ENCODE measurements around the gene L3MBTL3. TPM values are rescaled to one million over a fixed set of nuclear protein-coding genes. Genes with fewer than 3 reads are reported as not detected.
"Not testable (repeated sequence)": the region's sequence is repeated elsewhere in the genome, so short reads cannot be mapped to it uniquely, and the experiment has no call there.

The L3MBTL3 gene
- total RNA-seq, 2 experiments from 2014 or later, result 15.4 to 25.6 TPM

DNA sequence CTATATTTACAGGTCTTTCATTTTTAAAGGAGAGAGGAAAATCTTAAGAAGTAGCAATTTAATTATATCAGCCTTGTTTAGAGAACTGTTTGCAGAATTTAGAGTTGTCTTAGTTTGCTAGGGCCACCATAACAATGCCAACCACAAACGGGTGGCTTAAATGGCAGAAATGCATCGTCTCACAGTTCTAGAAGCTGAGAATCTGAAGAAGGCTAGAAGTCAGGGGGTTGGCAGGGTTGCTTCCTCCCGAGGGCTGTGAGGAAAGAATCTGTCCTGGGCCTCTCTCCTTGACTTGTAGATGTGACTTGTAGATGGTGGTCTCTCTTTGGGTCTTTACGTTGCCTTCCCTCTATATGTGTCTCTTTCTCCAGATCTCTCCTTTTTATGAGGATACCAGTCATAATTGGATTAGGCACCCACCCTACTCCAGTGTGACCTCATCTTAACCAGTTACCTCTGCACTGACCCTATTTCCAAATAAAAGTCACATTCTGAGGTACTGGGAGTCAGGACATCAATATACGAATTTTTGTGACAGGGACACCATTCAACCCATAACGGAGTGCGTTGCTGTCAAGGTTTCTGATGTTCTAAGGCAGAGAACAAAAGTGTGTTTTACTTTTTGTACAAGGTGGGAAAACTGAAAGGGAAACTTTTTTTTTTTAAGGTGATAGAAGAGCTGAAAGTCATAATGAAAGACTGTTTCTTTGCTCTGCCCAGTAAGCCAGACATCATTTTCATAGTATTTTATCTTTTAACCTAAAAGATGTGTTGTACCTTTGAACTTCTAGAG lies 119.9 kb downstream of the L3MBTL3 start:
- Mint-ChIP-seq H3K4me1 (peaks cover 60% of the 10 kb centered on the region), H3K4me3 (peak overlapping the region; percentile 67), H3K27me3 (no peaks in the 10 kb centered on the region), H3K27ac (peak overlapping the region; percentile 90), H3K9me3 (ENCODE audit: low read depth) (peaks cover 6% of the 10 kb centered on the region), H3K36me3 (peaks cover 68% of the 10 kb centered on the region)
- DNase-seq (peak; percentile 50), ATAC-seq (peak; percentile 69)
- CTCF ChIA-PET, result interaction anchor here (1.0 to 1.6 kb wide), 3 partner anchors 11 to 144 kb away, joined by 3 to 6 read pairs (median 3); no protein-coding TSS in a partner anchor

DNA sequence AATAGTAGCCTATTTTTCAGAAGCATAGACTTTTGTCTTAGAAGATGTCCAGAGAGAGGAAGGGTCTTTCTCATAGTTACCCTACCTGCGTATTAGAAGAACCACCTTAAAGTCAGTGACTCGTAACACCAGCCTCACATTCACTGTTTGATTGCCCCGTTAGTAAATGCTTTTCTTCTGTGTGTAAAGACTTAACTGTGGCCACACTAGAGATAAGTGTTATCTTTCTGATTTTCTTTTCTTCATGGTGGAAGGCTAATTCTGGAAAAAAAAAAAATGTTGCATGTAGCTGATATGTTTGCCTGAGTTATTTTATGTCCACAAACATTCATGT lies 120.5 kb downstream of the L3MBTL3 start:
- DNase-seq (no peak), ATAC-seq (no peak)
- Mint-ChIP-seq H3K36me3 (peaks cover 72% of the 10 kb centered on the region), H3K27me3 (no peaks in the 10 kb centered on the region), H3K4me3 (peak overlapping the region; percentile 67), H3K4me1 (peaks cover 55% of the 10 kb centered on the region), H3K9me3 (ENCODE audit: low read depth) (peaks cover 6% of the 10 kb centered on the region), H3K27ac (peak overlapping the region; percentile 90)
- CTCF ChIA-PET, result interaction anchor here (0.6 to 1.6 kb wide), 3 partner anchors 10 to 143 kb away, joined by 3 to 6 read pairs (median 3); no protein-coding TSS in a partner anchor

DNA sequence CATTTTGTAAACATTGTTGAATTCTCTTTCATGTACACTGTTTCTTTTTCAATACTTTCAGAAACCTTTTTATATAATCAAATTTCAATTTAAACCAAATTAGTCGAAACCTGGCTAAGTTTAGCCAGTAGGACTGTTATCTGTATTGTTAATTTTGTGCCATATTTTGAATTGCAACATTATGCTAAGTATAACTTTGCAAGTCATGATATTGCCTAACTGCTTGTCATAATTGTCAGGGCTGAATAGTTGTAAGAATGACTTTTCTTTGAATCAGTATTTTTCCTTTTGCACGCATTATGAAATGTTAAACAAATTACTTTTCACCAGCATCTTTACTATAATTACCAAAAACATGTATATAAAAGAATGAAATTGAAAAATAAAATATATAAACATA lies 121.7 kb downstream of the L3MBTL3 start:
- Mint-ChIP-seq H3K36me3 (peaks cover 72% of the 10 kb centered on the region), H3K4me1 (peaks cover 47% of the 10 kb centered on the region), H3K27ac (no peak overlapping the region)

DNA sequence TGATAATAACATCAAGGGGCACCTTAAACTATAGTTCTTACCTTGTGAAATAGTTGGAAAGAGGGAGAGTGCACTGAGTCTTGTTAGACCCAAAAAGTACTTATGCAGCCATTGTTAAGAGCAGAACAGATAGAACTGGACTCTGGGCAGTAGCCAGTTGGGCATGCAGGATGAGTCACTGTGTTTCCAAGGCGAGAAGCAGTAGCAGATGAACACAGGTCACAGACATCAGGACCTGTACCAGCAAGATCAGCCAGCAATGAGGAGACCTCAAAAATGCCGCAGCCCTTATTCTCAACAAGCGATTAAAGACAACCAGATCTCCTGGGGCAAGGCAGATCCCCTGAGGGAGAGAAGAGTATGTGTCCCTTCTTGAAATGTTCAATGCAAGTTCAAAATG lies 125.3 kb downstream of the L3MBTL3 start:
- H3K27me3 Mint-ChIP-seq, result no peaks in the 10 kb centered on the region
- ATAC-seq (no peak), DNase-seq (no peak)
- CTCF ChIA-PET, result no interaction called here
- H3K27ac Mint-ChIP-seq, result no peak overlapping the region
- peaks cover 16% of the 10 kb centered on the region for H3K4me1 Mint-ChIP-seq
- no peak overlapping the region for H3K4me3 Mint-ChIP-seq
- H3K36me3 Mint-ChIP-seq, result peaks cover 68% of the 10 kb centered on the region
- H3K9me3 Mint-ChIP-seq (ENCODE audit: low read depth), result no peaks in the 10 kb centered on the region

More for the DNA sequence above, 121.7 kb downstream of the L3MBTL3 start:
- no peaks in the 10 kb centered on the region for H3K27me3 Mint-ChIP-seq
- H3K9me3 Mint-ChIP-seq (ENCODE audit: low read depth), result peaks cover 6% of the 10 kb centered on the region
- CTCF ChIA-PET, result interaction anchor here (1.6 kb wide), 2 partner anchors 9 to 85 kb away, joined by 3 to 6 read pairs; no protein-coding TSS in a partner anchor
- no peak for DNase-seq
- no peak overlapping the region for H3K4me3 Mint-ChIP-seq
- no peak for ATAC-seq

DNA sequence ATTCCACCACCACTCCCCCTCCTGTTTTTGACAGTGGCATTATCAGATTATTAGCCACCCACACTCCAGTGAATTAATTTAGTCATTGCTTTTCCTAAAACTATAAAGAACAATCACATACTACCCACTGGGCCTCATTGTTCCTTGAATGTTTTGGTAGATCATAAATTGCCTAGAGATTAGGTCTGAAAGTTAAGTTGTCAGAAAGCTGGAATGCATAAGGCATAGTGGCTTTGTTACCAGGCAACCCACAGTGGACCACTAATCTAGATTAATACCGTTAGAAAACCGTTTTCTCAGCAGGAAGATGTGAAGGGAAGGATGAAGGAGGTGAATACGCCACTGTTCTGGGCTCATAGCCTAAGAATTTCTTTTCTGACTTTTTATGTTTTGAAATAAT lies 128.7 kb downstream of the L3MBTL3 start:
- no peak overlapping the region for H3K4me3 Mint-ChIP-seq
- DNase-seq, result no peak
- H3K27ac Mint-ChIP-seq, result no peak overlapping the region
- ATAC-seq, result no peak
- CTCF ChIA-PET, result no interaction called here
- peaks cover 3% of the 10 kb centered on the region for H3K9me3 Mint-ChIP-seq (ENCODE audit: low read depth)
- peaks cover 5% of the 10 kb centered on the region for H3K4me1 Mint-ChIP-seq
- peaks cover 72% of the 10 kb centered on the region for H3K36me3 Mint-ChIP-seq
- H3K27me3 Mint-ChIP-seq, result no peaks in the 10 kb centered on the region

DNA sequence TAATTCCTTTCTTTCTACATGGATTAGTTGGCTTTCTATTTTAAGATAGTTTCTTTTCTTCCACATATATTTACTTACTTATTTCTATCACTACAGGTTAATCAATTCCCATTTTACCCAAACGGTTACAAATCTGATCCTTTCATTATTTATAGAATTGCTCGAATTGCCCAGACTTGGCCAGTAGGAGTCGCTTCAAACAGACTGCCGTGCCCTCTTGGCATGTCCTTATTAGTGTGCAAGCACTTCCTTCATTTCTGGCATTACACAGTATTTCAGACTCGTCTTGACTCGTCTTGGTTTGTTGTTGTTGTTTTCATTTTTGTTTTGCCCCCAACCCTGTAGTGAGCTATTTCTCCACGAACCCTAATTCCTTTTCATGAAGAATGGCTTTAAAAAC lies 129.8 kb downstream of the L3MBTL3 start:
- CTCF ChIA-PET, result interaction anchor here (1.8 kb wide), 1 partner anchor 9 kb away, joined by 6 read pairs; no protein-coding TSS in a partner anchor
- H3K4me3 Mint-ChIP-seq, result no peak overlapping the region
- peaks cover 3% of the 10 kb centered on the region for H3K9me3 Mint-ChIP-seq (ENCODE audit: low read depth)
- ATAC-seq (no peak), DNase-seq (no peak)
- H3K27ac Mint-ChIP-seq, result no peak overlapping the region
- no peaks in the 10 kb centered on the region for H3K27me3 Mint-ChIP-seq
- H3K36me3 Mint-ChIP-seq, result peaks cover 63% of the 10 kb centered on the region
- peaks cover 2% of the 10 kb centered on the region for H3K4me1 Mint-ChIP-seq

DNA sequence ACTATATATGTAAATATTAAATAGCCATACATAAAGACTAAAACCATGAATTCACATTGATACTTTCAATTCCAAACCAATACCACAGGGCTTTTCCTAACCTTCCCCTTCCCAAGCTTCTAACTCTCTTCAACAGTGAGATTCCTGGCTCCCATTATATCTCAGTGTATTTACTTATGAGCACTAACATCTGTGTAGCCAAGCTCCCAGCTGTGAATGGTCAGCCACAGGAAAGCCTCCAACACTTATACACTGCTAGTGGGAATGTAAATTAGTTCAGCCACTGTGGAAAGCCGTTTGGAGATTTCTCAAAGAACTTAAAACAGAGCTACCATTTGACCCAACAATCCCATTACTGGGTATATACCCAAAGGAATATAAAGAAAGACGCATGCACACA lies 130.6 kb downstream of the L3MBTL3 start:
- H3K9me3 Mint-ChIP-seq (ENCODE audit: low read depth); H3K27me3 Mint-ChIP-seq; H3K4me3 Mint-ChIP-seq; ATAC-seq; DNase-seq; H3K27ac Mint-ChIP-seq; H3K4me1 Mint-ChIP-seq: not testable (repeated sequence)
- peaks cover 57% of the 10 kb centered on the region for H3K36me3 Mint-ChIP-seq
- CTCF ChIA-PET, result interaction anchor here (1.8 kb wide), 1 partner anchor 10 kb away, joined by 6 read pairs; no protein-coding TSS in a partner anchor

DNA sequence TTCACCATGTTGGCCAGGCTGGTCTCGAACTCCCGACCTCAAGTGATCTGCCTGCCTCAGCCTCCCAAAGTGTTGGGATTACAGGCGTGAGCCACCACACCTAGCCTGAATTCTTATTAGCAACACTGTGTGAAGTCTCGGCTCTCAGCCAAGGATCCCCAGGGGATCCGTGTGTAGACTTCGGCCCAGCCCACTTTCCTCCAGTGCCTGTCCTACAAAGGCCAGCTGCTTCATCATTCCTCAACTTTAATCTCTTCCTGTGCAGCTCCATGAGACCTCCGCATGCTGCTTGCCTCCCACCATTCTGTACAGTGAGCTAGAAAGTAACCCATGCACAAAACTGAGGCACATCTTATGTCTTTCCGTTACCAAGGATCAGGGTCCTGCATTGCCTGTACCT lies 132.5 kb downstream of the L3MBTL3 start:
- no peak overlapping the region for H3K27ac Mint-ChIP-seq
- no peak overlapping the region for H3K4me3 Mint-ChIP-seq
- CTCF ChIA-PET, result interaction anchor here (2.1 kb wide), 1 partner anchor 9 kb away, joined by 6 read pairs; no protein-coding TSS in a partner anchor
- peaks cover 2% of the 10 kb centered on the region for H3K4me1 Mint-ChIP-seq
- ATAC-seq, result no peak
- H3K9me3 Mint-ChIP-seq (ENCODE audit: low read depth), result peaks cover 3% of the 10 kb centered on the region
- H3K27me3 Mint-ChIP-seq, result no peaks in the 10 kb centered on the region
- no peak for DNase-seq
- H3K36me3 Mint-ChIP-seq, result peaks cover 53% of the 10 kb centered on the region

DNA sequence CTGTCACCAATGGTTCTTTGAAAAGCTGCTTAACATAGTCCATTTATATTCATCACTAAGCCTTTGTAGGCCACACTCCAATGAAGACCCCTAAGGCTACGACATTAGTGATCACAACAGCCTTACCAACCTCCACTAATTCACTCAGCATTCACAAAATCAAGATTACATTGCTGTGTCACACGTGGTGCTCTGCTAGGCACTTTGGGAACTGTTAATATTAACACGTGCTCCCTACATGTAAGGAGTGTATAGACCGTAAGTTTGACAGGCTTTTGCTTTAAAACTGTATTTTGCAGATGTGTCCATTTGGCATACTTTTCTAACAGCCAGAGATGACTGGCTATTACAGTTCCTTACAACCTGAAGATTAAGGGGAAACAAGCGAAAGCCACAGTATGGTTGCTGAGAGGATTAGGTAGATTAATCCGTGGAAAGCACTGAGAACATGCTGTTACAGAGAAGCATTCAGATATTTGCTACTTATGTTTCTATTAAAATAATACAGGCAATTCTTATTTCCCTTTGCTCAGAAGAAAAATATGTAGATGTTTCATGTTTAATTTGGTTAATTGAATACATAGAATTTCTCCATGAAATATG lies 134.6 kb downstream of the L3MBTL3 start:
- DNase-seq (no peak), ATAC-seq (no peak)
- no peak overlapping the region for H3K27ac Mint-ChIP-seq
- peaks cover 3% of the 10 kb centered on the region for H3K9me3 Mint-ChIP-seq (ENCODE audit: low read depth)
- CTCF ChIA-PET, result no interaction called here
- H3K4me3 Mint-ChIP-seq, result no peak overlapping the region
- no peaks in the 10 kb centered on the region for H3K27me3 Mint-ChIP-seq
- peaks cover 42% of the 10 kb centered on the region for H3K36me3 Mint-ChIP-seq
- peaks cover 2% of the 10 kb centered on the region for H3K4me1 Mint-ChIP-seq

DNA sequence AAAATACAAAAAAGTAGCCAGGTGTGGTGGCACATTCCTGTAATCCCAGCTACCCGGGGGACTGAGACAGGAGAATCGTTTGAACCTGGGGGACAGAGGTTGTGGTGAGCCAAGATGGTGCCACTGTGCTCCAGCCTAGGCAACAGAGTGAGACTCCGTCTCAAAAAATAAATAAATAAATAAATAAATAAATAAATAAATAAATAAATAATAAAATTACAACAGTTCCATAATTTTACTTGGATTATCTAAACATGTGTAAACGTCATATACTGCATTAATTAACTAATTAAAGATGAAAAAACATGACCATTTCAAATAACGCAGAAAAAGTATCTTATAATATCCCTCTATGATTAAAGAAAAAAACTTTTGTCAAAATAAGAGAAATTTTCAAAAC lies 138.5 kb downstream of the L3MBTL3 start:
- CTCF ChIA-PET, result no interaction called here
- no peak overlapping the region for H3K27ac Mint-ChIP-seq

DNA sequence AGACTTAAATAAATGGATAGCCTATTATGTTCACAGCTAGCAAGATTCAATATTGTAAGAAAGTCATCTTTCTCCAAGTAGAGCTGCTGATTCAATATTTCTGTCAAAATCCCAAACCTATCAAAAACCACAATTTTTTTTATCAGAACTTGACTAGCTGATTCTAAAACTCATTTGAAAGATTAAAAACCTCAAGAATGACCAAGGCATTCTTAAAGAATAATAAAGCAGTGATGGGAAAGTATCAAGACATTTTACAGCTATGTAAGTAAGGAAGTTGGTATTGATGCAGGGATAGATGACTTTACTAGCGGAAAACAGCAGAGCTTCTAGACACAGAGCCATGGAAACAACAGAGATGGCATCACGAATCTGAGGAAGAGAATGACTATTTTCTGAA lies 139.7 kb downstream of the L3MBTL3 start:
- no peaks in the 10 kb centered on the region for H3K27me3 Mint-ChIP-seq
- no peaks in the 10 kb centered on the region for H3K4me1 Mint-ChIP-seq
- CTCF ChIA-PET, result interaction anchor here (0.6 kb wide), 1 partner anchor 887 kb away, joined by 3 read pairs; no protein-coding TSS in a partner anchor
- ATAC-seq (no peak), DNase-seq (no peak)
- peaks cover 42% of the 10 kb centered on the region for H3K36me3 Mint-ChIP-seq
- H3K27ac Mint-ChIP-seq, result no peak overlapping the region
- no peak overlapping the region for H3K4me3 Mint-ChIP-seq
- H3K9me3 Mint-ChIP-seq (ENCODE audit: low read depth), result peaks cover 5% of the 10 kb centered on the region

More for the DNA sequence above, 138.5 kb downstream of the L3MBTL3 start:
- Mint-ChIP-seq H3K9me3 (ENCODE audit: low read depth) (peaks cover 5% of the 10 kb centered on the region), H3K27me3 (no peaks in the 10 kb centered on the region), H3K4me3 (no peak overlapping the region), H3K36me3 (peaks cover 42% of the 10 kb centered on the region), H3K4me1 (peaks cover 2% of the 10 kb centered on the region)
- ATAC-seq (no peak), DNase-seq (no peak)

DNA sequence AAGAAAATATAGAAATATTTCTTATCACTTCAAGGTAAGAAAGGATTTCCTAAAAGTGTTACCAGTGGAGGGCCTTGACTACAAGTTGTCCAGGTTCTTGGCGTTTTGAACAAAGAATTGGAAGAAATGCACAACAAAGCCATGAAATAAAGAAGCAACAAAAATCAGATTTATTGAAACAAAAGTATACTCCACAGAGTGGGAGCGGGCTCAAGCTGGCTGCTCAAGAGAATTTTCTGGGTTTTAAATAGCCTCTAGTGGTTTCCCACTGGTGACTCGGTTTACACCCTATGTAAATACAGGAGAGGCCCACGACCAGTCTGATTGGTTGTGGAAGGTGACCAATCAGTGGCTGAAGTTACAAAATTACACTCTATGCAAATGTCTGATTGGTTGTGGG lies 140.2 kb downstream of the L3MBTL3 start:
- H3K27ac Mint-ChIP-seq, result no peak overlapping the region
- no peaks in the 10 kb centered on the region for H3K27me3 Mint-ChIP-seq
- peaks cover 5% of the 10 kb centered on the region for H3K9me3 Mint-ChIP-seq (ENCODE audit: low read depth)
- no peak overlapping the region for H3K4me3 Mint-ChIP-seq
- peaks cover 42% of the 10 kb centered on the region for H3K36me3 Mint-ChIP-seq
- no peak for DNase-seq
- no peaks in the 10 kb centered on the region for H3K4me1 Mint-ChIP-seq
- no peak for ATAC-seq
- CTCF ChIA-PET, result interaction anchor here (0.6 kb wide), 1 partner anchor 887 kb away, joined by 3 read pairs; no protein-coding TSS in a partner anchor

DNA sequence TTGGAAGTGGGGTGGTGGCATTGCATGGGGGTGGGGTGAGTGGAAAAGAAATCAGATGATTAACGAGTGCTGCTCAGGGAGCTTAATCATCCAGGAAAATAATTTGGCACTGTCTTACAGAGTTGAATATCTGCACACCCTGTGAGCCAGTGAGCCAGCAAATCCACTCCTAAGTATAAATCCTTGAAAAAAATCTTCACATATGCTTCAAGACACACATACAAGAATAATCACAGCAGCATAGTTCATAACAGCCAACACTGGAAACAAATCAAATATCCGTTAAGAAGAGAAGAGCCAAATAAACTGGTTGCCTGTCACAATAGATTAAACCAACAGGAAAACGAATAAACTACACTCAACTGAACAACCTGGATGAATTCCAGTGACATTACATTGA lies 141.6 kb downstream of the L3MBTL3 start:
- ATAC-seq, result no peak
- CTCF ChIA-PET, result interaction anchor here (1.9 kb wide), 1 partner anchor 9 kb away, joined by 6 read pairs; no protein-coding TSS in a partner anchor
- peaks cover 42% of the 10 kb centered on the region for H3K36me3 Mint-ChIP-seq

More for the DNA sequence above, 141.6 kb downstream of the L3MBTL3 start:
- Mint-ChIP-seq H3K9me3 (ENCODE audit: low read depth) (peaks cover 5% of the 10 kb centered on the region), H3K4me3 (no peak overlapping the region), H3K27ac (no peak overlapping the region), H3K27me3 (no peaks in the 10 kb centered on the region), H3K4me1 (no peaks in the 10 kb centered on the region)
- DNase-seq, result no peak

Data from activated CD8-positive, alpha-beta memory T cell treated with anti-CD3 and anti-CD28 coated beads, Interleukin-2, amount 10 ng/mL, durations not matched to agents 7 days and 5 days (primary cell).